GM12873 (cell line): ENCODE results near the gene PPFIBP1.

ENCODE experiments used
- CTCF ChIP-seq: IDR thresholded peaks from 2 replicates; pipeline ENCODE4 v1.5.1; 2012; ENCODE audit warnings: low read depth, mild to moderate bottlenecking, moderate library complexity, low read length, control low read depth; ENCODE audit not compliant: insufficient read depth; ENCODE audit errors: missing control alignments

Gene PPFIBP1

DNA sequence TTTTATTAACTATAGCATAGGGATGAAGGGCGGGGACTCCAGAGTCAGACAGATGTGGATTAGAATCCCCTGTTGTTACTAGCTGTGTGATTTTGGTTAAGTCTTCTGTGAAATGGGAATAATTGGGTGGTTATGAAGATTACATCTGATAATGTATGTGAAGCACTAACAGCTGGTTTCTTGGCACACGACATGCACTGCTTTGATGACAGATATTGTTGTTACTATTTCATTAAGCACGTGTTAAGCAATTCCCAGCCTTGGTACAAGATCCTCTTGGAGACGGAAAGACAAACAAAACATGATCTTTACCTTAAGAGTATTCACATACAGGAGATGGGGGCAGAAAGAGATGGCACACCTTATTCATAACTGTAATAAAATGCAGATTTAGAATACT is 7.9 kb downstream of the PPFIBP1 start:
- no peak for TF ChIP-seq CTCF

DNA sequence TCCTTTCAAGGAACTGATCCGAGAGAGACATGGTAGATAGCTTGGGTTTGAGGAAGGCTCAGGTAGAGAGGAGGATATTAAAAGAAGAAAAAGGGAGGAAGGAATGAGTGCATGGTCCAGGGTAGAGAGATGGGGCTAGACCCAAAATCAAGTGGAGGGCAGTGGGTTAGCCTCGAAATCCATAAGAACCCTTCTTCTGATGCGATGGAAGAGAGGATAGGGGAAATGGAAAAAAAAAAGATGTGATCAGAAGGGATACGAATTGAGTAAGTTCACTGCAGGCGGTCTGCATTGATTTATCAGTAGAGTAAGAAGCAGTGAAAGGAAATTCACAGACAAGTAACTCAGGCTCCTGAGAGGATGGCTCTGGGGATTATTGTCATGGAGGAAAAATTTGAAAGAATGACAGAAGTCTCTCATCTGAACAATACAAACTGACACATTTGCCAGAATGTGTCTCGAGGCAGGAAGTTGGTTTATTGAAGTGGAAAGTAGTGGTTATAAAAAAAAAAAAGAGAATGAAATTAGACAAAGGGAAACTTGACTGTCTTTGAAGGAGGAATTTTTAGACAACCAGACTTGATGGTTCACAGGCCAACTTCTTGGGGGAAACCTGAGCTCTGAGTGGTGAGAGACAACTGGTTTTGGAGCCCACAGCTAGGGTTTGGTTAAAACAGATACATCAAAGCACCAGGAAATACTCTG is 10.2 kb downstream of the PPFIBP1 start:
- no peak for TF ChIP-seq CTCF

DNA sequence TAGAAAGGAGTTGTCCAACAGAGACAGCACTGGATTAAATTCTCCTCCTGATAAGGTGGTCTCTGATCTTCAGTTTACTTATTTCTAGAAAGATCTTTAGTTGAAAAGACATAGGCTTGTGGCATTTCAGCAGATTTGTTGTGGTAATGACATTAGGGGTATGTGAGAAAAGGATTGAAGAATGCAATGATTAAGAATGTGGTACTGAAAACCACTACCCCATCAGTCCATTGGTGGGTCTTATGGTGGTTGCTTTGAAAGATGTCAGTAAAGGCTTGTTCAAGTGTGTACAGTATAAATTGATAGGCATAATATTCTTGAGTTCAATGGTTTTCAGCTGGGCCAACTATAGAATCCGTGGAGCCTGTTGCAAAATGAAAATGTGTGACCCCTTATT is 10.8 kb downstream of the PPFIBP1 start:
- no peak for TF ChIP-seq CTCF

GRCh38 chr12:27535318-27535717 is 11.3 kb downstream of the PPFIBP1 start:
- TF ChIP-seq CTCF: no peak

- TF ChIP-seq CTCF: no peak
Measured at GRCh38 chr12:27537855-27538675, 14.1 kb downstream of the PPFIBP1 start.

DNA sequence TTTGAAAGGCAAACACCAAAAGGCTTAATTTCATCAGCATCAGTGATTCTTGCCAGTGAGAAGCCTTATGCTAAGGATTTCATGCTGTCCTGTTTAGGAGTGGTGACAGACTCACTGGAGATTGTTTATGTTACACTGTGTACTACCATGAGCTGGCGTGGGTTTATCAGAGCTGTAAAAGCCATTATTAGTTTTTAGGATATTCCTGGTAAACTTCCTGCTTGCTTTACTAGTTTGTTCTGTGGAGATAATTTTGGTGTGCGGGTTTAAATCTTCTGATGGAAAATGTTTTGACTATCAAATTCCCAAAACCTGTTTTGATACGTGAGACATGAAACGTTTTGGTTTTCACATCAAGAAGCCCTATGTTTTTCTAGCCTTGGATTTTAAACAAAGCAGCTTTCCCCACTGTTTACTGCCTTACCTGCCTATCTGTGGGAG is 15.2 kb downstream of the PPFIBP1 start:
- TF ChIP-seq CTCF: no peak

GRCh38 chr12:27541031-27541719 is 17.2 kb downstream of the PPFIBP1 start:
- TF ChIP-seq CTCF: no peak
